ENCODE measurements around the gene SLX4. TPM values are rescaled to one million over a fixed set of nuclear protein-coding genes. Genes with fewer than 3 reads are reported as not detected.

Gene SLX4
- polyA plus RNA-seq, 2 of the 4 experiments (the other 2 are of a cell fraction) = 3.0 to 5.0 TPM

- H3K4me3 ChIP-seq = no peak overlapping the region
- 76% methylated on average over 17 of the region's 29 CpGs for WGBS (ENCODE audit: missing lambda C conversion rate)
- POLR2A ChIA-PET = no interaction called here
- CTCF ChIA-PET = interaction anchor here (0.6 to 1.1 kb wide), 2 partner anchors 15 to 32 kb away, joined by 3 to 5 read pairs; no protein-coding TSS in a partner anchor
- no peak for DNase-seq (ENCODE audit: low read depth in 1 of 2, low spot score in 1 of 2)
- no peak overlapping the region for H3K27ac ChIP-seq
- no peak for FAIRE-seq
- no peak overlapping the region for H3K4me2 ChIP-seq
- ATAC-seq = peak; percentile 19 to 30; a peak in 3 of 6 replicates
- TF ChIP-seq CBX2 (IDR thresholded peaks at IDR 0.05; ENCODE audit: borderline replicate concordance, low read depth) (no peak), RCOR1 (IDR thresholded peaks at IDR 0.05; ENCODE audit: low read depth, low read length) (no peak), BHLHE40 (IDR thresholded peaks at IDR 0.05; ENCODE audit: low read depth, low read length) (no peak), ATOH8 (CRISPR knock-in tag; IDR thresholded peaks at IDR 0.05; ENCODE audit: low read depth) (no peak), ZC3H11A (IDR thresholded peaks at IDR 0.05) (no peak), REST (IDR thresholded peaks at IDR 0.05) (no peak), FOXS1 (CRISPR knock-in tag; IDR thresholded peaks at IDR 0.05) (no peak), GATA3 (IDR thresholded peaks at IDR 0.05; ENCODE audit: borderline replicate concordance) (no peak), KDM5A (IDR thresholded peaks at IDR 0.05) (no peak), ELK1 (IDR thresholded peaks at IDR 0.05; ENCODE audit: low read depth, low read length) (no peak), RNF2 (IDR thresholded peaks at IDR 0.05; ENCODE audit: borderline replicate concordance, low read depth) (no peak)
- no peaks in the 10 kb centered on the region for H3K9me3 ChIP-seq
- H3K4me1 ChIP-seq = no peaks in the 10 kb centered on the region
Measured at GRCh38 chr16:3562914-3563480, 48.4 kb downstream of the SLX4 start.

GRCh38 chr16:3561626-3562025 is 49.8 kb downstream of the SLX4 start:
- CTCF ChIA-PET = no interaction called here
- FAIRE-seq = no peak
- Histone ChIP-seq H3K9me3 (no peaks in the 10 kb centered on the region), H3K4me2 (no peak overlapping the region), H3K4me3 (no peak overlapping the region), H3K27ac (no peak overlapping the region), H3K4me1 (no peaks in the 10 kb centered on the region)
- WGBS (ENCODE audit: missing lambda C conversion rate) = 67% methylated on average over 15 of the region's 15 CpGs
- no peak for ATAC-seq
- TF ChIP-seq KDM1A (IDR thresholded peaks at IDR 0.05; ENCODE audit: low read depth) = no peak
- TF ChIP-seq POLR2A (IDR thresholded peaks at IDR 0.05; ENCODE audit: low read length) = no peak
- no peak for TF ChIP-seq REST (IDR thresholded peaks at IDR 0.05)
- TF ChIP-seq ZC3H11A (IDR thresholded peaks at IDR 0.05) = no peak
- no peak for TF ChIP-seq HOXA7 (CRISPR knock-in tag; IDR thresholded peaks at IDR 0.05)
- TF ChIP-seq USF2 (IDR thresholded peaks at IDR 0.05) = no peak
- no peak for TF ChIP-seq ESRRA (IDR thresholded peaks at IDR 0.05; ENCODE audit: borderline replicate concordance, low read length)
- TF ChIP-seq CBX8 (IDR thresholded peaks at IDR 0.05) = no peak
- no peak for TF ChIP-seq RAD21 (conservative IDR thresholded peaks at IDR 0.05 in 1 of 2, IDR thresholded peaks at IDR 0.05 in 1 of 2)
- TF ChIP-seq ZSCAN20 (CRISPR knock-in tag; IDR thresholded peaks at IDR 0.05) = no peak
- TF ChIP-seq ATOH8 (CRISPR knock-in tag; IDR thresholded peaks at IDR 0.05; ENCODE audit: low read depth) = no peak
- no peak for TF ChIP-seq ELK1 (IDR thresholded peaks at IDR 0.05; ENCODE audit: low read depth, low read length)
- no peak for TF ChIP-seq ZFP36 (IDR thresholded peaks at IDR 0.05; ENCODE audit: borderline replicate concordance, partially characterized antibody)
- TF ChIP-seq BHLHE40 (IDR thresholded peaks at IDR 0.05; ENCODE audit: low read depth, low read length) = no peak
- TF ChIP-seq HOXB5 (CRISPR knock-in tag; IDR thresholded peaks at IDR 0.05) = no peak
- POLR2A ChIA-PET = interaction anchor here (0.5 kb wide), 1 partner anchor 72 kb away, joined by 6 read pairs; no protein-coding TSS in a partner anchor
- DNase-seq (ENCODE audit: low read depth in 1 of 2, low spot score in 1 of 2) = no peak
